ENCODE measurements around the gene GPATCH2. TPM values are rescaled to one million over a fixed set of nuclear protein-coding genes. Genes with fewer than 3 reads are reported as not detected.

The GPATCH2 gene
- total RNA-seq, 1 experiment from 2014 or later: 34.5 TPM

DNA sequence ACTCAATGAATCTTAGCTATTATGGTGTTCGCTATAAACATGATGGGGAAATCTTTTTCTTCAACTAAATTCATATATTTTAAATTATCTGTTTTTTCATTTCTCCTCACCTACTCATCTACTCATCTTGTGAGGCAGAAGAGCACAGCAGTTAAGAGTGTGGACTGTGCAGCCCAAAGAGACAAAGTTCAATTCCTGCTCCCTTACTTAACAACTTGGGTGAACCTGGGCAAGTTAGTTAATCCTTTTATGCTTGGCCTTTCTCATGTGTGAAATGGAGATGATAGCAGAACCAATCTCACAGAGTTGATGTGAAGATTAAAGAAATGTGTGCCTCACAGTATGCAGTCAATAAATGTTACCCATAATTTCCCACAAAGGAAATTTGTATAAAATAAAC is 168.2 kb downstream of the GPATCH2 start:
- ChIA-PET CTCF (no interaction called here), POLR2A (no interaction called here)
- no peaks in the 10 kb centered on the region for H3K27me3 Mint-ChIP-seq (ENCODE audit: insufficient read depth, unreplicated experiment)
- intact Hi-C loops (cut with micrococcal nuclease): no loop called here
- no peak overlapping the region for H3K4me3 Mint-ChIP-seq (ENCODE audit: unreplicated experiment)
- no TSS peak for BruUV-seq (replicated peaks)
- H3K9me3 Mint-ChIP-seq (ENCODE audit: unreplicated experiment): peaks cover 23% of the 10 kb centered on the region
- peaks cover 11% of the 10 kb centered on the region for H3K36me3 Mint-ChIP-seq (ENCODE audit: insufficient read depth, unreplicated experiment)
- H3K27ac Mint-ChIP-seq (ENCODE audit: low read depth, unreplicated experiment): no peak overlapping the region
- DNase-seq (ENCODE audit: unreplicated experiment): no peak
- TF ChIP-seq, protein P1, sequence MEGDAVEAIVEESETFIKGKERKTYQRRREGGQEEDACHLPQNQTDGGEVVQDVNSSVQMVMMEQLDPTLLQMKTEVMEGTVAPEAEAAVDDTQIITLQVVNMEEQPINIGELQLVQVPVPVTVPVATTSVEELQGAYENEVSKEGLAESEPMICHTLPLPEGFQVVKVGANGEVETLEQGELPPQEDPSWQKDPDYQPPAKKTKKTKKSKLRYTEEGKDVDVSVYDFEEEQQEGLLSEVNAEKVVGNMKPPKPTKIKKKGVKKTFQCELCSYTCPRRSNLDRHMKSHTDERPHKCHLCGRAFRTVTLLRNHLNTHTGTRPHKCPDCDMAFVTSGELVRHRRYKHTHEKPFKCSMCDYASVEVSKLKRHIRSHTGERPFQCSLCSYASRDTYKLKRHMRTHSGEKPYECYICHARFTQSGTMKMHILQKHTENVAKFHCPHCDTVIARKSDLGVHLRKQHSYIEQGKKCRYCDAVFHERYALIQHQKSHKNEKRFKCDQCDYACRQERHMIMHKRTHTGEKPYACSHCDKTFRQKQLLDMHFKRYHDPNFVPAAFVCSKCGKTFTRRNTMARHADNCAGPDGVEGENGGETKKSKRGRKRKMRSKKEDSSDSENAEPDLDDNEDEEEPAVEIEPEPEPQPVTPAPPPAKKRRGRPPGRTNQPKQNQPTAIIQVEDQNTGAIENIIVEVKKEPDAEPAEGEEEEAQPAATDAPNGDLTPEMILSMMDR (IDR thresholded peaks at IDR 0.05; ENCODE audit: unreplicated experiment): no peak
- H3K4me1 Mint-ChIP-seq (ENCODE audit: insufficient read depth, unreplicated experiment): peaks cover 6% of the 10 kb centered on the region

- no TSS peak for BruUV-seq (replicated peaks)
- TF ChIP-seq, protein P1 (IDR thresholded peaks at IDR 0.05; ENCODE audit: unreplicated experiment): no peak
- peaks cover 11% of the 10 kb centered on the region for H3K36me3 Mint-ChIP-seq (ENCODE audit: insufficient read depth, unreplicated experiment)
- H3K9me3 Mint-ChIP-seq (ENCODE audit: unreplicated experiment): peaks cover 23% of the 10 kb centered on the region
- no peaks in the 10 kb centered on the region for H3K27me3 Mint-ChIP-seq (ENCODE audit: insufficient read depth, unreplicated experiment)
- intact Hi-C loops (cut with micrococcal nuclease): no loop called here
- H3K4me1 Mint-ChIP-seq (ENCODE audit: insufficient read depth, unreplicated experiment): peaks cover 6% of the 10 kb centered on the region
- ChIA-PET POLR2A (no interaction called here), CTCF (interaction anchor here (0.6 kb wide), 1 partner anchor 449 kb away, joined by 3 read pairs; no protein-coding TSS in a partner anchor)
- H3K4me3 Mint-ChIP-seq (ENCODE audit: unreplicated experiment): no peak overlapping the region
- DNase-seq (ENCODE audit: unreplicated experiment): no peak
- H3K27ac Mint-ChIP-seq (ENCODE audit: low read depth, unreplicated experiment): no peak overlapping the region
These were observed 168.7 kb downstream of the GPATCH2 start for GRCh38 chr1:217462159-217462558.

GRCh38 chr1:217457016-217457415 is 173.9 kb downstream of the GPATCH2 start:
- H3K9me3 Mint-ChIP-seq (ENCODE audit: unreplicated experiment): no peaks in the 10 kb centered on the region
- POLR2A ChIA-PET: no interaction called here
- BruUV-seq (replicated peaks): no TSS peak

DNA sequence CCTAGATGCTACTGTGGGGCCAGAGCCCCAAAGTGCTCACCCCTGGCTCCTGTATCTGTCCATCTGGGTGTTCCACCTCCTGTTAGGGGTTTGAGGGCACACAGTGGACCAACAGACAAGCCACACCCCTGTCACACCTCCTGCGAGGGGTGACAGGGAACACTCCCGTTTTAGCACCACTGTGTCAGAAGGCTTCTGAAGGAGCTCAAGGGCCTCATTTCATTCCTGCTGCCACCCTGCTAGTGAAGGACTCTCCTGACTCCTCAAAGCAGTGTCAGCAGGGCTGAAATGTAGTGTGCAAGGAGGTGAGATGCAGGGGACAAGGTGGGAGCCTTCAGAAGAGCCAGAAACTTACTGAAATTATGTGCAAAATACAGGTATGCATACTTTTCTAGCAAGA is 174.6 kb downstream of the GPATCH2 start:
- BruUV-seq (replicated peaks): no TSS peak
- intact Hi-C loops (cut with micrococcal nuclease): no loop called here
- Mint-ChIP-seq H3K36me3 (ENCODE audit: insufficient read depth, unreplicated experiment) (peaks cover 7% of the 10 kb centered on the region), H3K27ac (ENCODE audit: low read depth, unreplicated experiment) (no peak overlapping the region), H3K27me3 (ENCODE audit: insufficient read depth, unreplicated experiment) (no peaks in the 10 kb centered on the region), H3K4me1 (ENCODE audit: insufficient read depth, unreplicated experiment) (no peaks in the 10 kb centered on the region), H3K4me3 (ENCODE audit: unreplicated experiment) (no peak overlapping the region), H3K9me3 (ENCODE audit: unreplicated experiment) (no peaks in the 10 kb centered on the region)
- no peak for DNase-seq (ENCODE audit: unreplicated experiment)
- ChIA-PET CTCF (interaction anchor here (0.7 to 1.7 kb wide), 2 partner anchors 14 to 98 kb away, joined by 3 read pairs; no protein-coding TSS in a partner anchor), POLR2A (no interaction called here)
- TF ChIP-seq, protein P1 (IDR thresholded peaks at IDR 0.05; ENCODE audit: unreplicated experiment): no peak

More at GRCh38 chr1:217457016-217457415, 173.9 kb downstream of the GPATCH2 start:
- Mint-ChIP-seq H3K4me3 (ENCODE audit: unreplicated experiment) (no peak overlapping the region), H3K4me1 (ENCODE audit: insufficient read depth, unreplicated experiment) (peaks cover under 1% of the 10 kb centered on the region), H3K27ac (ENCODE audit: low read depth, unreplicated experiment) (no peak overlapping the region), H3K36me3 (ENCODE audit: insufficient read depth, unreplicated experiment) (peaks cover 7% of the 10 kb centered on the region), H3K27me3 (ENCODE audit: insufficient read depth, unreplicated experiment) (no peaks in the 10 kb centered on the region)
- TF ChIP-seq, protein P1 (IDR thresholded peaks at IDR 0.05; ENCODE audit: unreplicated experiment): no peak
- CTCF ChIA-PET: interaction anchor here (1.7 kb wide), 1 partner anchor 14 kb away, joined by 3 read pairs; no protein-coding TSS in a partner anchor
- intact Hi-C loops (cut with micrococcal nuclease): no loop called here
- no peak for DNase-seq (ENCODE audit: unreplicated experiment)
